HEK293 (cell line): ENCODE measurements around the gene PRKCE.

Experiments
- CTCF ChIA-PET: fragments of 350-600 bp; formaldehyde crosslinking; extraction: SDS; loops from one replicate; lab custom pipeline; 2021; ENCODE audit warnings: antibody characterized with exemption; lab: Yijun Ruan, JAX
- POLR2A ChIA-PET: fragments of 300-600 bp; formaldehyde crosslinking; extraction: SDS; loops from one replicate; lab custom pipeline; 2020; ENCODE audit warnings: antibody characterized with exemption, inconsistent platforms; lab: Yijun Ruan, JAX
- H3K27ac ChIP-seq: fragments of 200-500 bp; sonication (Bioruptor generic); 2 replicates; pipeline ENCODE4 v1.5.1; 2014; ENCODE audit warnings: low read depth, low read length, control low read depth, inconsistent platforms; ENCODE audit errors: extremely low read depth
- H3K36me3 ChIP-seq, 2 experiments: fragments of 200-500 bp in 1 of 2; sonication (Bioruptor generic) in 1 of 2; 1 replicate in 1 of 2; 2 replicates in 1 of 2; pipeline ENCODE4 v1.5.1; 2014 to 2017; ENCODE audit warnings: inconsistent platforms in 2 of 2, low read length in 2 of 2; ENCODE audit not compliant: control insufficient read depth in 2 of 2, insufficient read depth in 1 of 2
- H3K4me1 ChIP-seq: fragments of 200-500 bp; sonication (Bioruptor generic); 2 replicates; pipeline ENCODE4 v1.5.1; 2014; ENCODE audit warnings: mild to moderate bottlenecking, low read length, inconsistent platforms; ENCODE audit not compliant: control insufficient read depth, insufficient read depth
- H3K4me3 ChIP-seq: 2 replicates; pipeline ENCODE4 v1.5.1; 2011; ENCODE audit warnings: low read depth, mild to moderate bottlenecking, control low read depth, low read length, moderate library complexity
- H3K9me3 ChIP-seq: fragments of 200-500 bp; sonication (Bioruptor generic); 2 replicates; pipeline ENCODE4 v1.5.1; 2014; ENCODE audit warnings: low read depth, low read length, inconsistent platforms; ENCODE audit not compliant: control insufficient read depth, insufficient read depth
- BCL6B ChIP-seq: fragments of 450-650 bp; formaldehyde crosslinking; IDR thresholded peaks from 2 replicates; pipeline ENCODE4 v1.5.1; 2017; ENCODE audit warnings: missing biosample characterization, missing genetic modification characterization
- FEZF1 ChIP-seq: fragments of 450-650 bp; formaldehyde crosslinking; IDR thresholded peaks from 2 replicates; pipeline ENCODE4 v1.5.1; 2016; ENCODE audit warnings: missing biosample characterization, missing genetic modification characterization
- KLF1 ChIP-seq: fragments of 450-650 bp; formaldehyde crosslinking; IDR thresholded peaks from 2 replicates; pipeline ENCODE4 v1.5.1; 2016; ENCODE audit warnings: missing biosample characterization, missing genetic modification characterization
- KLF10 ChIP-seq: fragments of 450-650 bp; IDR thresholded peaks from 2 replicates; pipeline ENCODE4 v1.5.1; 2018; ENCODE audit warnings: missing biosample characterization, mild to moderate bottlenecking, missing genetic modification characterization
- KLF8 ChIP-seq: fragments of 450-650 bp; formaldehyde crosslinking; IDR thresholded peaks from 2 replicates; pipeline ENCODE4 v1.5.1; 2016; ENCODE audit warnings: missing biosample characterization, missing genetic modification characterization
- PRDM4 ChIP-seq: fragments of 450-650 bp; formaldehyde crosslinking; IDR thresholded peaks from 2 replicates; pipeline ENCODE4 v1.5.1; 2017; ENCODE audit warnings: missing biosample characterization, missing genetic modification characterization
- RBAK ChIP-seq: fragments of 450-650 bp; formaldehyde crosslinking; IDR thresholded peaks from 2 replicates; pipeline ENCODE4 v1.5.1; 2016; ENCODE audit warnings: missing biosample characterization, missing genetic modification characterization
- REST ChIP-seq: fragments of 450-650 bp; formaldehyde crosslinking; IDR thresholded peaks from 2 replicates; pipeline ENCODE4 v1.5.1; 2016; ENCODE audit warnings: missing biosample characterization, missing genetic modification characterization
- SALL2 ChIP-seq: fragments of 450-650 bp; formaldehyde crosslinking; IDR thresholded peaks from 2 replicates; pipeline ENCODE4 v1.5.0; 2017; ENCODE audit warnings: missing biosample characterization, mild to moderate bottlenecking, missing genetic modification characterization, borderline replicate concordance
- SETDB1 ChIP-seq: IDR thresholded peaks from one replicate; pipeline ENCODE4 v1.6.1; 2017; ENCODE audit warnings: mild to moderate bottlenecking, low read length, moderate library complexity, mixed read lengths; ENCODE audit not compliant: insufficient read length
- TCF7L2 ChIP-seq: IDR thresholded peaks from 2 replicates; pipeline ENCODE4 v1.6.1; 2011; ENCODE audit warnings: low read depth, mild to moderate bottlenecking, inconsistent platforms, low read length, moderate library complexity, borderline replicate concordance
- ZBTB21 ChIP-seq: fragments of 450-650 bp; formaldehyde crosslinking; IDR thresholded peaks from 2 replicates; pipeline ENCODE4 v1.5.1; 2017; ENCODE audit warnings: missing biosample characterization, missing genetic modification characterization
- ZBTB48 ChIP-seq: fragments of 450-650 bp; formaldehyde crosslinking; IDR thresholded peaks from 2 replicates; pipeline ENCODE4 v1.5.1; 2016; ENCODE audit warnings: missing biosample characterization, missing genetic modification characterization
- ZNF133 ChIP-seq: fragments of 450-650 bp; formaldehyde crosslinking; IDR thresholded peaks from 2 replicates; pipeline ENCODE4 v1.5.1; 2016; ENCODE audit warnings: missing biosample characterization, missing genetic modification characterization
- ZNF221 ChIP-seq: fragments of 450-650 bp; formaldehyde crosslinking; IDR thresholded peaks from 2 replicates; pipeline ENCODE4 v1.5.1; 2017; ENCODE audit warnings: missing biosample characterization, missing genetic modification characterization, borderline replicate concordance
- ZNF274 ChIP-seq, 2 experiments: fragments of 200-500 bp in 1 of 2; fragments of 450-650 bp in 1 of 2; sonication (Bioruptor generic) in 1 of 2; formaldehyde crosslinking in 1 of 2; IDR thresholded peaks; 2 replicates each; pipeline versions ENCODE4 v1.5.1 to v1.6.1; 2014 to 2016; ENCODE audit warnings: borderline replicate concordance in 1 of 2, inconsistent platforms in 1 of 2, low read length in 1 of 2, missing biosample characterization in 1 of 2, missing genetic modification characterization in 1 of 2
- ZNF404 ChIP-seq: fragments of 450-650 bp; formaldehyde crosslinking; IDR thresholded peaks from 2 replicates; pipeline ENCODE4 v1.5.1; 2017; ENCODE audit warnings: missing biosample characterization, missing genetic modification characterization
- ZNF473 ChIP-seq: fragments of 450-650 bp; formaldehyde crosslinking; IDR thresholded peaks from 2 replicates; pipeline ENCODE4 v1.5.1; 2017; ENCODE audit warnings: missing biosample characterization, missing genetic modification characterization
- ZNF530 ChIP-seq: fragments of 450-650 bp; formaldehyde crosslinking; IDR thresholded peaks from 2 replicates; pipeline ENCODE4 v1.5.1; 2016; ENCODE audit warnings: low read depth, missing biosample characterization, missing genetic modification characterization
- ZNF600 ChIP-seq: fragments of 450-650 bp; formaldehyde crosslinking; IDR thresholded peaks from 2 replicates; pipeline ENCODE4 v1.5.1; 2016; ENCODE audit warnings: missing biosample characterization, missing genetic modification characterization
- ZNF623 ChIP-seq: fragments of 450-650 bp; formaldehyde crosslinking; IDR thresholded peaks from 2 replicates; pipeline ENCODE4 v1.5.1; 2016; ENCODE audit warnings: missing biosample characterization, missing genetic modification characterization
- ZNF677 ChIP-seq: fragments of 450-650 bp; IDR thresholded peaks from 2 replicates; pipeline ENCODE4 v1.5.0; 2018; ENCODE audit warnings: missing biosample characterization, mild to moderate bottlenecking, missing genetic modification characterization, moderate library complexity
- ZNF776 ChIP-seq: fragments of 450-650 bp; formaldehyde crosslinking; IDR thresholded peaks from 2 replicates; pipeline ENCODE4 v1.5.0; 2017; ENCODE audit warnings: missing biosample characterization, missing genetic modification characterization, borderline replicate concordance
- ZNF792 ChIP-seq: fragments of 450-650 bp; formaldehyde crosslinking; IDR thresholded peaks from 2 replicates; pipeline ENCODE4 v1.5.1; 2016; ENCODE audit warnings: missing biosample characterization, missing genetic modification characterization
- ZSCAN16 ChIP-seq: fragments of 450-650 bp; formaldehyde crosslinking; IDR thresholded peaks from 2 replicates; pipeline ENCODE4 v1.5.1; 2016; ENCODE audit warnings: missing biosample characterization, missing genetic modification characterization

PRKCE gene

GRCh38 chr2:46123013-46123412 is 471.5 kb downstream of the PRKCE start:
- Histone ChIP-seq H3K9me3 (no peaks in the 10 kb centered on the region), H3K27ac (no peak overlapping the region), H3K4me3 (no peak overlapping the region), H3K36me3 (no peaks in the 10 kb centered on the region), H3K4me1 (0 out of 2 replicates have a peak, but pooled peaks cover 5% of the 10 kb centered on the region)
- TF ChIP-seq BCL6B (no peak), KLF10 (no peak), KLF8 (tag by site-specific recombination) (no peak), REST (tag by site-specific recombination) (no peak), ZNF473 (tag by site-specific recombination) (no peak), TCF7L2 (no peak), ZNF274 (IDR thresholded peaks at IDR 0.05; ENCODE audit: low read length) (no peak), ZNF274 (tag by site-specific recombination; IDR thresholded peaks at IDR 0.05; ENCODE audit: borderline replicate concordance) (no peak), ZNF404 (tag by site-specific recombination) (no peak), ZNF221 (tag by site-specific recombination) (no peak), ZNF133 (no peak), ZSCAN16 (tag by site-specific recombination) (no peak), RBAK (tag by site-specific recombination) (no peak)
- ChIA-PET POLR2A (no interaction called here), CTCF (no interaction called here)

GRCh38 chr2:46125798-46126197 is 474.3 kb downstream of the PRKCE start:
- ChIA-PET POLR2A (no interaction called here), CTCF (no interaction called here)
- Histone ChIP-seq H3K27ac (no peak overlapping the region), H3K36me3 (no peaks in the 10 kb centered on the region), H3K4me3 (no peak overlapping the region), H3K4me1 (0 out of 2 replicates have a peak, but pooled peaks cover 2% of the 10 kb centered on the region), H3K9me3 (no peaks in the 10 kb centered on the region)
- TF ChIP-seq SETDB1 (no peak), ZNF677 (tag by site-specific recombination) (no peak), PRDM4 (tag by site-specific recombination) (no peak), ZNF623 (tag by site-specific recombination) (no peak), FEZF1 (tag by site-specific recombination) (no peak), ZNF530 (no peak), SALL2 (tag by site-specific recombination) (no peak), RBAK (tag by site-specific recombination) (no peak), KLF1 (tag by site-specific recombination) (no peak), ZNF600 (tag by site-specific recombination) (no peak), ZNF792 (no peak), ZNF776 (tag by site-specific recombination) (no peak), ZBTB21 (tag by site-specific recombination) (no peak), ZBTB48 (tag by site-specific recombination) (no peak)
